GM18505 (cell line): ENCODE data around the gene GEMIN5.
A peak's percentile ranks its signal among the peaks of the same experiment; 100 is the strongest.

Experiments
- ATAC-seq: cut with Tn5 transposase; IDR thresholded peaks from one replicate; pipeline ENCODE4 v1.9.1; 2021; ENCODE audit not compliant: unreplicated experiment
- POLR2A ChIP-seq: IDR thresholded peaks from 4 replicates; pipeline ENCODE4 v1.6.1; 2011; ENCODE audit warnings: borderline replicate concordance; ENCODE audit not compliant: insufficient read depth, insufficient read length; ENCODE audit errors: extremely low read depth

The GEMIN5 gene

DNA sequence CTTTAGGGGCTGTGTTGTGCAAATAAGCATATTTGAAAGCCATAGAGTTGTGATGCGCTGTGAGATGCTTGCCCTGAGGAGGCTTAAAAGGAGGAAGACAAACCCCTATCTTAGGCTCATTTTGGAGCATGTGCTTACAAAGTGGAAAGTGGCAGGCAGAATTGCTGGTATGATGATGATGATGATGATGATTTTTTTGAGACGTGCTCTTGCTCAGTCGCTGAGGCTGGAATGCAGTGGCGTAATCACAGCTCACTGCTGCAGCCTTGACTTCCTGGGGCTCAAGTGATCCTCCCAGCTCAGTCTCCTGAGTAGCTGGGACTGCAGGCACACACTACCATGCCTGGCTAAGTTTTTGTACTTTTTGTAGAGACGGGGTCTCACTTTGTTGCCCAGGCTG lies 77.9 kb downstream of the GEMIN5 start:
- ATAC-seq: no peak
- TF ChIP-seq POLR2A: no peak

DNA sequence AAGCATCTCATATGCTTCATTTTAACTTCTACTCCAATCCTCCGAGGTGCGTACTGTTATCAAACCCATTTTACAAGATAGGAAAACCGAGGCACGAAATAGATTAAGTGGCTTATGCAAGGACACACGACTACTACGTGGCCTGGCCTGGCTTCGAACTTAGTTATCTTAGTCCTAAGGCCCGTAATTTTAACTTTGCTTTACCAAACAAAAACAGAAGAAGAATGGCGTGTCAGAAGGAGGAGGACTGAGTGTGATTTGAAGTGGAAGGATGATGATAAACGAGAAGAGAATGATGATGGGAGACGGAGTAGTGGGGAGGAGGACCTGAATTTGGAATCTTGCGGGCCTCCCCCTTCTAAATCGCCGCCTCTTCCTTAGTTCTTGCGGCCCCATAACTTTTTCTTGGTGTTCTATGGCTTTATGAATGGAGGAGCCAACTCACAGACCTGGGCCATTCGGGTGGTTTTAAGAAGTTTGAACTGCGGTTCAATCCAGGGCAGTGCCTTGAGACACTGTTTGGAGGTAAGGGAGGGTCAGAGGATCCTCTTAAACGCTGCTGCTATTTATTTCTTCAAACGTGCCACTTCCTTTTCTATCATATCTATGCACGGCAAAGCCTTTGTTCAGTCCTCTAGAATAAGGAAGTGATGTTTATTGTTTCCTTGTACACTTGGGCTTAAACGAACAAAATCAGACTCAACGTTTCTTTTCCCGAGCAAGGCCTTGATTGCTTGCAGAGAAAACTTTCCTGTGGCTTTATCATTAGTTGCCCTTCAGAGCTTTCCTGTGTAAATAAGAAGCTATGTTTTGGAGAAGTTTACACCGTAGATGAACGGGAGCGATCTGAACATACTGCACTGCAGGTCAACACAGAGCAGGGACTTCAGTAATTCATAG lies 78.8 kb downstream of the GEMIN5 start:
- no peak for ATAC-seq
- peak; percentile 33 for TF ChIP-seq POLR2A

DNA sequence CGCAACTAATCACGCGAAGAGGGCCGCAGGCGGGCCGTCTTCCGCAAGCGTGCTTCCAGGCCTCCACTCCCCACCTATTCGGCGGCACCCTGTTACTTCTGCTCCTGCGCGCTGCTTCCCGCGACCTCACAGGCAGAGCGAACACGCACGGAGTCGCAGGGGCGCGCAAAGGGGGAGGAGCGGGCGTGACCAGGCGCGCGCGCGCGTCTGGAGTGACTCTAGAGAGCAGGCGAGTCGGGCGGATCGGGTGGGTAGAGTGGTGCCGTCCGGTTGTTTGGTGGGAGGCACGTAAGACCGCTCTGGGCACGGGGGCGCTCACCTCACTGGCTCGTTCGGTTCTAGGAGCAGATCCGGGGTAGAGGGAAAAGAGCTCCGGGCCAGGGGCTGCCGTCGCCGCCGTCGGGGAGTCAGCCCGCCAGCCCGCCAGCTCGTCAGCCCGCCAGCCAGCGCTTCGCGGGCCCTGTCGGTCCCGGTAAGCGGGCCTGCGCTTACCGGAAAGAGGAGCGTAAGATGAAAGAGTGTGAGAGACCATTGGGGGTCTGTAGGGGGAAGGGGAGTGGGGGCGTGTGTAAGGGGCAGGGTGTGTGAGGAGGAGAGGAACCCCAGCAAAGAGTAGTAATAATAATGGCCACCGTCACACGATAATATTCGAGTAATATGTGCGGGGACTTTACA lies 79.6 kb downstream of the GEMIN5 start, which contains the start of gene CNOT8:
Gene CNOT8, plus strand, starts transcription at position 331 of the 675 bp plus-strand sequence. CDS start 4,652 bp downstream, outside the sequence.
- peak; percentile 89 for TF ChIP-seq POLR2A
- peak; percentile 74 for ATAC-seq

DNA sequence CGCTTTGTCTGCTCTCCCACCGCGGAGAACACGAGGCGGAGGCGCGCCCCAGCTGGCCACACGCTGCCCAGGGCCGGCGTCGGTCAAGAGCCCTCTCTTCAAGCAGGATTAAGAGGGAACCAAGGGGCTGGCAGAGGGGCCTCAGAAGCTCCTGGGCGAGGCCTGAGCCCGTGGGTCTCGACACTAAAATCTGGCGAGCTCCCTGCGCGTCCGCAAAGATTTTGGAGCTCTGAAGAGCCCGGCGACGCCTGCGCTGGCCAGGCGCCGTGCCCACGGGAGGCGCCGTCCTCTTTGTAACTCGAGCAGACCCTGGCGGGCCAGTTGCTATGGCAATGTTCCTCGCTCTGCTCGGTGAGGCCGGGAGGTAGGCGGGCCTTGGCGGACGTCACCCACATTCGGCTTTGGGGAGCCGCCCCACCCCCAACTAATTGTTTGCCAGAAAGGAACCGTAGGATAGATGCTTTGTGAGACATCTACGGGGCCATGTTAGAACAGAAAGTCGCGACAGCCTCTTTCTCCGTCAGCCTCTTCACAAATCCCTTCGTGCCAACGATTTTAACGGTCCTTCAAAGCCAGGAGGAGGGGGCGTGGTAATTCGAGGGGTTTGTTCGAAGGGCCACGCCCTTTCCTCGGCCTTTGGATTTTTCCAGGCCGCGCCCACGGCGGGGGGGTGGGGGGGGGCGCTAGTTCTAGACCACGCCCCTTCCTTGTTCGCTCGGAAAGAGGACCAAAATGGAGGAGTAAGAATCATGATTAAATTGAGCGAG lies 80.3 kb downstream of the GEMIN5 start:
- peak; percentile 62 for ATAC-seq
- TF ChIP-seq POLR2A: peak; percentile 61

DNA sequence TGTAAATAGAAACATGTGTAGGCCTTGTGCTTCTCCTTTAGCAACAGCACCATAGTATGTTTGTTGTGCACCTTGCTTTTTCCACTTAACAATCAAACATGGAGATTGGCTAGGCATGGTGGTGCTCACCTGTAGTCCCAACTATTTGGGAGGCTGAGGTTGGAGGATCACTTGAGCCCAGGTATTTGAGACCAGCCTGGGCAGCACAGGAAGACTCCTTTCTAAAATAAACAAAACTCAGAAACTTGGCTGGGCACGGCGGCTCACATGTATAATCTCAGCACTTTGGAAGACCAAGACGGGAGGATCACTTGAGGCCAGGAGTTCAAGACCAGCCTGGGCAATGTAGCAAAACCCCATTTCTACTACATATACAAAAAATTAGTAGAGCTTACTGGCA lies 86.7 kb downstream of the GEMIN5 start:
- ATAC-seq: no peak
- no peak for TF ChIP-seq POLR2A

DNA sequence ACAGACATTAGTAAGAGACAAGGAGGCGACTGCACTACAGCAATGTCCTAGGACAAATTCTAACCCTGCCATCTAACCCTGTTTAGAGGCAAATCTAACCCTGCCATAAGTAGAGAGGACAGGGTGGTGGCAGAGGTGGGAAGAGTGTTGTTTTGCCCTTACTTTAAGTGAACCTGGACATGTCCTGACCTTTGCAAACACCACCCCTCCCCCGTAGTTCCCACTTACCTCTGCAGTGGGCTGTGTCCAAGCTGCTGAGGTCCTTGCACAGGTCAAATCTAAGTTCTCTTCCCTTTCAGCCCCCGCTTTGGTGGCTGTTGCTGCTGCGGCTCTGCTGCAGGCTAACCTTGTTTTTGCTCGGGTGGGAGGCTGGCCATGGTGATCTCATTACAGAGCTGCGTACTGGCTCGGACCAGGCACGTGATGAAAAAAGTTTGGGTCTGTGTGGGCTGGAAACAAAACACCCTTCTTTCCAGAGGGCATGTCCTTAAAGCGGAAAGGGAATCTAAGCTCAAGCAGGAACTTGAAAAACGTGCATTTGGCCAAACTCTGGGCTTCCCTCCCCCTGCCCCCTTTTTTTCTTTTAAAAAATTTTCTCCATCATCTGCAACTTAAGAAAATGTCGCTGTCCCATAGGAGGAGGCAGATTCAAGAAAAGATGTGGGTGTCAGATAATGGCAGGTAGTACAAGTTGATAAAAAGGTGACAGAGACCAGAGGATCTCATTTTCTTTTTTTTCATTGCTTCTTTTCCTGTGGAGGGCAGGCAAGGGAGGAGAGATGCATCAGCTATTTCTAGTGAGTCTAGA lies 87.6 kb downstream of the GEMIN5 start, which contains the start of gene FAXDC2:
Gene FAXDC2, minus strand, starts transcription at position 349 of the 808 bp plus-strand sequence. CDS start 12,425 bp downstream, outside the sequence.
- ATAC-seq: no peak
- TF ChIP-seq POLR2A: no peak

DNA sequence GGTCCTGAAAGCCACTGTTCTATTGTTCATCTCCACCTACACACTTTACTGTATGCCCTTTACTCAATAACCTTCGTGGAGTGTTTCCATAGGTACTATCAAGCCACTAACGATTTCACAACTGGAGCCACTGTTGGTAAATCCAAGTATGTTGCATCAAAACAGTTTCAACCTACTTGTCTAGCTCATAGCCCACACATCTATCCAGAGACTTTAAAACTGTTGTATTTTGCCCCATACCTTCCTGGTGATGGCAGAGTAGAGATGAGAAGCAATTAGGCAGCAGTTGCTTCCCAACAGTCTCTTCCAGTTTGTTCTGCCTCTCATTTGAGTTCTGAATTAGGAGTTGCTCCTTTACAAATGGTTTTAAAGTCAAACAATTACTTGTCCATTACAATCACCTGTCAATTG lies 88.2 kb downstream of the GEMIN5 start:
- ATAC-seq: no peak
- TF ChIP-seq POLR2A: no peak

DNA sequence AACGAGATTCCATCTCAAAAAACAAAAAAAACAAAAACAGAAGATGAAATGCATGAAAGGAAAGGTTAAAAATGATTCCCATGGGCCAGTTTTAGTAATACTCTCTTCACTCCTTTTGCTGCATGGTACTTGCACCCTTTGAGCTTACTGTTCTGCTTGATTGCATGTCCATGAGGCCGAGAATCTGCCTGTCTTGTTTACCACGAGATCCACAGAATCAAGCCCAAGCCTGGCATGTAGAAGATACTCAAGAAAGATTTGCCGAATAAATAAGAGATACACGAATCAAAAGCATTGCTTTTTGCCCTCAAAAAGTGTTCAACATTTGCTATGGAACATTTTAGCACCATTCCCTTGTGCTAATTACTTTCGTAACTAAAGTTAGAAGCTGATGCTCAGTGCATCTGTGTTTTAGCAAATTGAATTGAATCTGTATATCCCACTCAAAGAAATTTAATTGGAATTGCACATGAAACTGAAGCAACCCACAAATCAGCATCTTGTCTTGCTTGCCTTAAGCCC lies 88.7 kb downstream of the GEMIN5 start:
- TF ChIP-seq POLR2A: no peak
- no peak for ATAC-seq

DNA sequence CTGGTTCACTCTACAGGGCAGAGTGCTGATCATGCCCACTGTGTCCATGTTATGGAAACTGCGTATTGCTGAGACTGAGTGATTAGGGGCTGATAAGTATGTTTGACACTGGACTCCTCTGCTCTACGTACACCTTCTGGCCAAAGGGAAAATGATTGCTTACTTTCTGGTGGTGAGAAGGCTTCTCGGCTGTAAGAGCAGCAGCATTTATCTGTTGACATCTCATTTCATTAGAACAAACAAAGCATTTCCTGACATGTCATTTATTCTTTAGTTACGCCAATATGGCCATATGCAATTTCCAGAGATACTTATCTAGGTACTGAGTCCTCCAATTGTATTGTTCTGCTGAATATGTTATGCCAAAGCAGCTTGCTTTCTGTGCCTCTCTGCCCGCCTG lies 93.2 kb downstream of the GEMIN5 start:
- TF ChIP-seq POLR2A: no peak
- no peak for ATAC-seq

DNA sequence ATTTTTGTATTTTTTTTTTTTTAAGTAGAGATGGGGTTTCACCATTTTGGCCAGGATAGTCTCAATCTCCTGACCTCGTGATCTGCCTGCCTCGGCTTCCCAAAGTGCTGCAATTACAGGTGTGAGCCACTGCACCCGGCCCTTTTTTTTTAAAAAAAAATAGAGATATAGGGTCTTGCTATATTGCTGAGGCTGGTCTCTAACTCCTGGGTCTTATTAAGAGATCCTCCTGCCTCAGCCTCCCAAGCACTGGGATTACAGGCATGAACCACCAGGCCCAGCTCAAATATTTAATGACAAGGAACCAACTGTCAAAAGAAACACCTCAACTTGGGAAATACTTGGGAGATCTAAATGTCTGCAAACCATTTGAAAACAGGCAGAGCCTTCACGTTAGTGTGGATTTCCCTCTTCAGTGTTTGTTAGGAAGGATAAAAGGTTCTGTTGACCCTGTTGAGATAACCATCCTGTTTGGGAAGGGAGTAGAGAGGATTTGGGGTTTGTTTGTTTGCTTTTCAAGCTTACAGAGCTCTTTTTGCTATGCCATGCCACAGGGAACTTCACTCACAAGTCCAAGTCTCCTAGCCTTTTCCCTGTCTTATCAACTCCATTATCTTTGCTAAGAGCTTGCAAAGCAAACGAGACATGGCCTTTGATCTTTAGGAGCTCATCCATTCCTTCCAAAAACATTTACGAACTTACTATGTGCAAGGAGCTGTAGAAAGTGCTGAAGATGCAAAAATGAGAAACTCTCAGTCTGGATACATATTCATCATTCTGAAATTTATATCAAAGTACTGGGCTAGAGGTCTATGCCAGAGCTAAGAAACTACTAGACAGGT lies 95.1 kb downstream of the GEMIN5 start:
- TF ChIP-seq POLR2A: no peak
- no peak for ATAC-seq

DNA sequence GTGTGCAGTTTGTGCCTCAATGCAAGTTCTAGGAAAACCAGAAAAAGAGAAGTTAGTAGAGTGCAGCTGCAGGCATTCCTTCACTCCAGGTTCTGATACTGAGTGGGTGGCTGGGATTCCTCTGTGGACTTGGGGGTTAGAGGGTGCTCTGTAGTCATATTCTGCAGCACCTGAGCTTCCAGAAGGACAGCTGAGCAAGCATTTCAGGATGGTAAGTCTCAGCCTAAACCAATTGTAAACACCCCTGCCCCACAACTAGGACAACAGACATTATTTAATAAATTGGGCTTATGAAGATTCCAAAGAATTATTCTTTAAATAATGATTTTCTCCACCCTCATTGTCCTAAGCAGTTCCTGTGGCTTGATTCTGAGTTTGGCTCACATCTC lies 96.7 kb downstream of the GEMIN5 start:
- TF ChIP-seq POLR2A: no peak
- ATAC-seq: no peak

DNA sequence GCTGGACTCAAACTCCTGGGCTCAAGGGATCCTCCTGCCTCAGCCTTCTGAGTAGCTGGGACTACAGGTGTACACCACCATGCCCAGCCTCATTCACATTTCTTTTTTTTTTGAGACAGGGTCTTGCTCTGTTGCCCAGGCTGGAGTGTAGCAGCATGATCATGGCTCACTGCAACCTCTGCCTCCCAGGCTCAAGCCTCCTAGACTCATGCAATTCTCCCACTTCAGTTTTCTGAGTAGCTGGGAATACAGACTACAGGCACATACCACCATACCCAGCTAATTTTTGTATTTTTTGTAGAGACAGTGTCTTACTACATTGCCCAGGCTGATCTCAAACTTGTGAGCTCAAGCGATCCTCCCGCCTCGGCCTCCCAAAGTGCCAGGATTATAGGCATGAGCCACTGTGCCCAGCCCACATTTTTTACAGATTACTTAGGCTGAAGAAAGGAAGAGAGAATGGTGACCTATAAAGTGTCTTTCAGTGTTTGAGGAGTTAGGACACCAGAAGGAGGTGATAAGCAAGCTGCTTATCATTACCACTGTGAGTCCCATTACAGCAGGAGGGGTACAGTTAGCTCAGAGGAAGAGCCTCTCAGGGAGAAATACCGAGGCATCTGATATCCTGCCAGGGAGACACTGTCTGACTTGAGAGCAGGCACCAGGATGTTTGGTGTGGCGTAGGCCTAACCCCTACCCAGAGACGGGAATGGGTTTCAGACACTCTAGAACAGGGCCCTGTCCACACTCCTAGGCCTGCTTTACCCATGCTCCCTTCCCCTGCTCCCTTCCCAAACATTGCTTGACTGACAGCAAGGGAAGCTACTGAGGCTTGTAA lies 97.4 kb downstream of the GEMIN5 start:
- TF ChIP-seq POLR2A: no peak
- ATAC-seq: no peak
